ENCODE data around the gene DISP1.
A peak's percentile ranks its signal among the peaks of the same experiment; 100 is the strongest.

DISP1 gene

GRCh38 chr1:222814536-222815439 lies at the start of gene DISP1:
Gene DISP1, plus strand, starts transcription at chr1:222815039. Its CDS starts 127,785 bp downstream, at chr1:222942824.
- Histone ChIP-seq H3K36me3 (no peaks in the 10 kb centered on the region), H3K9me3 (no peaks in the 10 kb centered on the region), H3K4me1 (peaks cover 0 to 47% (median 20%) of the 10 kb centered on the region in 4 donors), H3K4me3 (peak within 1 kb of the TSS; percentile 77 to 98), H3K27me3 (no peaks in the 10 kb centered on the region), H3K27ac (peak within 1 kb of the TSS; percentile 91 to 95)
- intact Hi-C loops (cut with DNase I; ENCODE audit: low total_unique reads): no loop called here
- TF ChIP-seq CTCF (IDR thresholded peaks at IDR 0.05): no peak
- DNase-seq: peak; percentile 70 to 90

- no peak for DNase-seq
- H3K27ac ChIP-seq: no peak overlapping the region
- intact Hi-C loops (cut with DNase I; ENCODE audit: low total_unique reads): no loop called here
- H3K4me1 ChIP-seq: no peaks in the 10 kb centered on the region
- H3K27me3 ChIP-seq: no peaks in the 10 kb centered on the region
- no peak for TF ChIP-seq CTCF (IDR thresholded peaks at IDR 0.05)
- peaks cover 0 to 12% (median 0%) of the 10 kb centered on the region in 3 donors for H3K36me3 ChIP-seq
- no peak overlapping the region for H3K4me3 ChIP-seq
- peaks cover 0 to 10% (median 4%) of the 10 kb centered on the region in 3 donors for H3K9me3 ChIP-seq
Measured at GRCh38 chr1:222767152-222767571, 47.7 kb upstream of the DISP1 start.

GRCh38 chr1:222768592-222768991 lies 46.2 kb upstream of the DISP1 start:
- TF ChIP-seq CTCF (IDR thresholded peaks at IDR 0.05): no peak
- H3K9me3 ChIP-seq: peaks cover 0 to 10% (median 4%) of the 10 kb centered on the region in 3 donors
- no peaks in the 10 kb centered on the region for H3K27me3 ChIP-seq
- no peak overlapping the region for H3K4me3 ChIP-seq
- intact Hi-C loops (cut with DNase I; ENCODE audit: low total_unique reads): no loop called here
- H3K27ac ChIP-seq: no peak overlapping the region
- H3K36me3 ChIP-seq: peaks cover 0 to 12% (median 0%) of the 10 kb centered on the region in 3 donors
- DNase-seq: no peak
- H3K4me1 ChIP-seq: no peaks in the 10 kb centered on the region

GRCh38 chr1:222769181-222769580 lies 45.7 kb upstream of the DISP1 start:
- no peak for DNase-seq
- no peak overlapping the region for H3K27ac ChIP-seq
- H3K4me1 ChIP-seq: no peaks in the 10 kb centered on the region
- intact Hi-C loops (cut with DNase I; ENCODE audit: low total_unique reads): no loop called here
- no peaks in the 10 kb centered on the region for H3K27me3 ChIP-seq
- peaks cover 0 to 12% (median 0%) of the 10 kb centered on the region in 3 donors for H3K36me3 ChIP-seq
- H3K9me3 ChIP-seq: peaks cover 0 to 10% (median 4%) of the 10 kb centered on the region in 3 donors
- no peak for TF ChIP-seq CTCF (IDR thresholded peaks at IDR 0.05)
- H3K4me3 ChIP-seq: no peak overlapping the region

- H3K27ac ChIP-seq: no peak overlapping the region
- no peak for DNase-seq
- intact Hi-C loops (cut with DNase I; ENCODE audit: low total_unique reads): no loop called here
- no peak for TF ChIP-seq CTCF (IDR thresholded peaks at IDR 0.05)
- H3K9me3 ChIP-seq: peaks cover 0 to 10% (median 4%) of the 10 kb centered on the region in 3 donors
- H3K4me3 ChIP-seq: no peak overlapping the region
- no peaks in the 10 kb centered on the region for H3K4me1 ChIP-seq
- peaks cover 0 to 12% (median 0%) of the 10 kb centered on the region in 3 donors for H3K36me3 ChIP-seq
- H3K27me3 ChIP-seq: no peaks in the 10 kb centered on the region
Measured at GRCh38 chr1:222769971-222770620, 44.7 kb upstream of the DISP1 start.

Measured in tibial artery (tissue), 4 donors.